Endodermal cell (in vitro differentiated cells): ENCODE results near the gene GALNT9. TPM values are rescaled to one million over a fixed set of nuclear protein-coding genes. Genes with fewer than 3 reads are reported as not detected.
A peak's percentile ranks its signal among the peaks of the same experiment; 100 is the strongest.

Source experiments
- DNase-seq: peaks from one replicate; pipeline ENCODE4 v3.0.0-alpha.2; 2017
- H3K27ac ChIP-seq: 2 replicates; pipeline ENCODE4 v1.5.1; 2013; ENCODE audit warnings: mild to moderate bottlenecking, low read depth, low read length, moderate library complexity
- H3K27me3 ChIP-seq: 2 replicates; pipeline ENCODE4 v1.6.1; 2013; ENCODE audit warnings: mild to moderate bottlenecking, low read length, moderate library complexity; ENCODE audit not compliant: insufficient read depth, control insufficient read depth, poor library complexity, severe bottlenecking
- H3K36me3 ChIP-seq: 2 replicates; pipeline ENCODE4 v1.7.0; 2013; ENCODE audit warnings: mild to moderate bottlenecking, low read length, moderate library complexity; ENCODE audit not compliant: control insufficient read depth, insufficient read depth
- H3K4me1 ChIP-seq: one replicate; pipeline ENCODE4 v1.7.0; 2013; ENCODE audit warnings: low read length; ENCODE audit not compliant: control insufficient read depth, insufficient read depth
- H3K4me3 ChIP-seq: 2 replicates; pipeline ENCODE4 v1.5.1; 2013; ENCODE audit warnings: mild to moderate bottlenecking, low read length, moderate library complexity
- H3K9ac ChIP-seq: 2 replicates; pipeline ENCODE4 v1.6.1; 2013; ENCODE audit warnings: mild to moderate bottlenecking, low read length, moderate library complexity; ENCODE audit not compliant: poor library complexity, severe bottlenecking; ENCODE audit errors: extremely low read depth
- H3K9me3 ChIP-seq: 2 replicates; pipeline ENCODE4 v1.6.1; 2013; ENCODE audit warnings: mild to moderate bottlenecking, low read length, moderate library complexity; ENCODE audit not compliant: control insufficient read depth
- H3K27ac Mint-ChIP-seq: 2 replicates; pipeline ENCODE4 v1.8.0; 2020; ENCODE audit warnings: mixed read lengths
- H3K27me3 Mint-ChIP-seq: 2 replicates; pipeline ENCODE4 v1.8.0; 2021; ENCODE audit warnings: mild to moderate bottlenecking, mixed read lengths; ENCODE audit not compliant: insufficient read depth
- H3K36me3 Mint-ChIP-seq: 2 replicates; pipeline ENCODE4 v1.8.0; 2020; ENCODE audit warnings: low read depth, mixed read lengths
- H3K4me1 Mint-ChIP-seq: 2 replicates; pipeline ENCODE4 v1.8.0; 2020; ENCODE audit warnings: mixed read lengths
- H3K4me3 Mint-ChIP-seq: 2 replicates; pipeline ENCODE4 v1.8.0; 2020; ENCODE audit warnings: mild to moderate bottlenecking, moderate library complexity, mixed read lengths
- H3K9me3 Mint-ChIP-seq: 2 replicates; pipeline ENCODE4 v1.8.0; 2020; ENCODE audit warnings: mild to moderate bottlenecking, mixed read lengths
- CTCF ChIP-seq: fragments of 200-600 bp; sonication (generic); conservative IDR thresholded peaks from 2 replicates; pipeline ENCODE4 v1.5.0; 2021; ENCODE audit warnings: antibody characterized with exemption, mild to moderate bottlenecking
- WGBS, 2 experiments: methylation state at CpG; one replicate each; pipeline versions ENCODE4 v1.1.5 to v1.1.7; 2013; ENCODE audit warnings: missing lambda C conversion rate in 2 of 2, mixed read lengths in 1 of 2; ENCODE audit not compliant: insufficient coverage in 1 of 2, insufficient read length in 1 of 2; 5-methylcytosine and 5-hydroxymethylcytosine counted together
- total RNA-seq, 2 donors: library from RNA; stranded (reverse); fragmentation: NEBNext Ultra II Directional in 1 of 2; extraction: Animal tissue kit (Norgen Biotek cat#: 25700) in 1 of 2; gene quantifications; 2 replicates in 1 of 2; 3 replicates in 1 of 2; pipeline ENCODE4 v1.2.1, GENCODE V29; 2021

GALNT9 gene
- total RNA-seq, 2 donors from 2014 or later = 0.13 TPM; not detected in 1

DNA sequence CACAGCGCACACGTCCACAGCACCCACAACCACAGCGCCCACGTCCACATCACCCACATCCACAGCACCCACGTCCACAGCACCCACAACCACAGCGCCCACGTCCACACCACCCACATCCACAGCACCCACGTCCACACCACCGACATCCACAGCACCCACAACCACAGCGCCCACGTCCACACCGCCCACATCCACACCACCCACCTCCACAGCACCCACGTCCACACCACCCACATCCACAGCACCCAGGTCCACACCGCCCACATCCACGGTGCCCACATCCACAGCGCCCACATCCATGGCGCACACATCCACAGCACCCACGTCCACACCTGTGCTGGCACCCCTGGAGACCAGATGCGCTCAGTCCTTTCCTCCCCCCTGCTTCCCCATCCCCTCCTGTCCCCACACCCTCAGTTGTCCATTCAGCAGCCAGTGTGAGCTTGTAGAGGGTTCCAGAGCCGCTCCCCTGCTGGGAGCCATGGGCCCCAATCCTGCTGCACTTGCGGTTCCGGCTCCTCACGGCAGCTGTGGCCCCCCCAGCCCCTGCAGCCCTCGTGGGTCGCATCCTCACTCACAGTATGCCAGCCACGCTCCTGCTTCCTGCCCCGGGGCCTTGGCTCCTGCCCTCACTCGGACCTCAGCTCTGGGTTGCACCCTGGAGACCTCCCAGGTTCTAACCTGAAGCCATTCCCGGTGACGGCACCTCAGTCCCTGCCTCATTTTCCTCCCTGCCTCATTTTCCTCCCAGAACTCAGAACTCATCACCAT lies 37.8 kb downstream of the GALNT9 start:
- Histone ChIP-seq H3K9me3 (peaks cover 39% of the 10 kb centered on the region), H3K27me3 (no peaks in the 10 kb centered on the region), H3K36me3 (no peaks in the 10 kb centered on the region), H3K9ac (no peak overlapping the region), H3K4me3 (no peak overlapping the region), H3K27ac (no peak overlapping the region), H3K4me1 (no peaks in the 10 kb centered on the region)
- no peaks in the 10 kb centered on the region for H3K36me3 Mint-ChIP-seq
- DNase-seq = no peak
- no peak overlapping the region for H3K4me3 Mint-ChIP-seq
- no peaks in the 10 kb centered on the region for H3K4me1 Mint-ChIP-seq
- TF ChIP-seq CTCF = no peak
- H3K9me3 Mint-ChIP-seq = peaks cover 3% of the 10 kb centered on the region
- H3K27ac Mint-ChIP-seq = no peak overlapping the region
- peaks cover 39% of the 10 kb centered on the region for H3K27me3 Mint-ChIP-seq
- 92 to 93% methylated on average over 10 to 24 of the region's 30 CpGs for WGBS, 2 experiments

- Histone ChIP-seq H3K27me3 (no peaks in the 10 kb centered on the region), H3K4me3 (no peak overlapping the region), H3K36me3 (no peaks in the 10 kb centered on the region), H3K4me1 (no peaks in the 10 kb centered on the region), H3K9ac (no peak overlapping the region), H3K27ac (no peak overlapping the region), H3K9me3 (peaks cover 39% of the 10 kb centered on the region)
- H3K4me1 Mint-ChIP-seq = no peaks in the 10 kb centered on the region
- no peak overlapping the region for H3K4me3 Mint-ChIP-seq
- no peak overlapping the region for H3K27ac Mint-ChIP-seq
- 91% methylated on average over 12 of the region's 12 CpGs; no CpG with 5 or more reads in 1 of the 2 experiments for WGBS, 2 experiments
- H3K27me3 Mint-ChIP-seq = peaks cover 35% of the 10 kb centered on the region
- H3K9me3 Mint-ChIP-seq = peaks cover 3% of the 10 kb centered on the region
- no peaks in the 10 kb centered on the region for H3K36me3 Mint-ChIP-seq
- no peak for DNase-seq
- no peak for TF ChIP-seq CTCF
These were observed 39.2 kb downstream of the GALNT9 start for GRCh38 chr12:132290203-132290540.

- H3K9me3 ChIP-seq = peaks cover 41% of the 10 kb centered on the region
- peaks cover 3% of the 10 kb centered on the region for H3K9me3 Mint-ChIP-seq
- H3K27ac ChIP-seq = no peak overlapping the region
- no peak overlapping the region for H3K4me3 Mint-ChIP-seq
- H3K4me1 Mint-ChIP-seq = no peaks in the 10 kb centered on the region
- peaks cover 30% of the 10 kb centered on the region for H3K27me3 Mint-ChIP-seq
- 68 to 79% methylated on average over 15 to 18 of the region's 19 CpGs for WGBS, 2 experiments
- no peaks in the 10 kb centered on the region for H3K36me3 ChIP-seq
- no peak for TF ChIP-seq CTCF
- no peaks in the 10 kb centered on the region for H3K36me3 Mint-ChIP-seq
- DNase-seq = peak; percentile 75
- H3K4me1 ChIP-seq = no peaks in the 10 kb centered on the region
- no peak overlapping the region for H3K9ac ChIP-seq
- H3K27me3 ChIP-seq = no peaks in the 10 kb centered on the region
- H3K27ac Mint-ChIP-seq = no peak overlapping the region
- H3K4me3 ChIP-seq = no peak overlapping the region
These were observed 39.8 kb downstream of the GALNT9 start for GRCh38 chr12:132289356-132290202.
